HG02763 (cell line): Measurements from ENCODE around the gene ARNT2.
"Not testable (repeated sequence)": the region's sequence is repeated elsewhere in the genome, so short reads cannot be mapped to it uniquely, and the experiment has no call there.

Source experiments
- ATAC-seq: cut with Tn5 transposase; IDR thresholded peaks from one replicate; pipeline ENCODE4 v1.9.1; 2021; ENCODE audit warnings: mild to moderate bottlenecking, moderate library complexity; ENCODE audit not compliant: unreplicated experiment

Gene ARNT2

GRCh38 chr15:80404057-80404760 is at the start of gene ARNT2:
ARNT2 (plus strand) TSS chr15:80404382; CDS start chr15:80404516, 134 bp downstream.
- ATAC-seq = no peak

GRCh38 chr15:80367094-80367493 is 37.1 kb upstream of the ARNT2 start:
- ATAC-seq = no peak

- ATAC-seq = no peak
Observed at GRCh38 chr15:80367661-80368060, 36.5 kb upstream of the ARNT2 start.

GRCh38 chr15:80371924-80372323 is 32.3 kb upstream of the ARNT2 start:
- no peak for ATAC-seq

- no peak for ATAC-seq
Observed at GRCh38 chr15:80374441-80374840, 29.7 kb upstream of the ARNT2 start.

GRCh38 chr15:80375968-80376891 is 28.0 kb upstream of the ARNT2 start:
- no peak for ATAC-seq

GRCh38 chr15:80379693-80380092 is 24.5 kb upstream of the ARNT2 start:
- no peak for ATAC-seq

GRCh38 chr15:80380154-80380553 is 24.0 kb upstream of the ARNT2 start:
- ATAC-seq = no peak

GRCh38 chr15:80382285-80382684 is 21.9 kb upstream of the ARNT2 start:
- ATAC-seq = no peak

GRCh38 chr15:80384432-80384831 is 19.8 kb upstream of the ARNT2 start:
- no peak for ATAC-seq

GRCh38 chr15:80386151-80386550 is 18.0 kb upstream of the ARNT2 start:
- no peak for ATAC-seq

GRCh38 chr15:80388326-80388725 is 15.9 kb upstream of the ARNT2 start:
- ATAC-seq = no peak

- ATAC-seq = no peak
Observed at GRCh38 chr15:80389370-80389769, 14.8 kb upstream of the ARNT2 start.

GRCh38 chr15:80390942-80391341 is 13.2 kb upstream of the ARNT2 start:
- ATAC-seq = not testable (repeated sequence)

- ATAC-seq = no peak
Observed at GRCh38 chr15:80395616-80396015, 8.6 kb upstream of the ARNT2 start.

- no peak for ATAC-seq
Observed at GRCh38 chr15:80396096-80396495, 8.1 kb upstream of the ARNT2 start.

GRCh38 chr15:80399508-80399907 is 4.7 kb upstream of the ARNT2 start:
- no peak for ATAC-seq

GRCh38 chr15:80401456-80401855 is 2.7 kb upstream of the ARNT2 start:
- ATAC-seq = no peak

GRCh38 chr15:80402339-80402738 is 1.8 kb upstream of the ARNT2 start:
- no peak for ATAC-seq

GRCh38 chr15:80403712-80404056 is 498 bp upstream of the ARNT2 start:
- ATAC-seq = no peak

GRCh38 chr15:80404761-80405553 is 775 bp downstream of the ARNT2 start:
- ATAC-seq = no peak

- ATAC-seq = no peak
Observed at GRCh38 chr15:80405554-80405850, 1.3 kb downstream of the ARNT2 start.
